ENCODE measurements around the gene RADIL.
A peak's percentile ranks its signal among the peaks of the same experiment; 100 is the strongest.

Gene RADIL

DNA sequence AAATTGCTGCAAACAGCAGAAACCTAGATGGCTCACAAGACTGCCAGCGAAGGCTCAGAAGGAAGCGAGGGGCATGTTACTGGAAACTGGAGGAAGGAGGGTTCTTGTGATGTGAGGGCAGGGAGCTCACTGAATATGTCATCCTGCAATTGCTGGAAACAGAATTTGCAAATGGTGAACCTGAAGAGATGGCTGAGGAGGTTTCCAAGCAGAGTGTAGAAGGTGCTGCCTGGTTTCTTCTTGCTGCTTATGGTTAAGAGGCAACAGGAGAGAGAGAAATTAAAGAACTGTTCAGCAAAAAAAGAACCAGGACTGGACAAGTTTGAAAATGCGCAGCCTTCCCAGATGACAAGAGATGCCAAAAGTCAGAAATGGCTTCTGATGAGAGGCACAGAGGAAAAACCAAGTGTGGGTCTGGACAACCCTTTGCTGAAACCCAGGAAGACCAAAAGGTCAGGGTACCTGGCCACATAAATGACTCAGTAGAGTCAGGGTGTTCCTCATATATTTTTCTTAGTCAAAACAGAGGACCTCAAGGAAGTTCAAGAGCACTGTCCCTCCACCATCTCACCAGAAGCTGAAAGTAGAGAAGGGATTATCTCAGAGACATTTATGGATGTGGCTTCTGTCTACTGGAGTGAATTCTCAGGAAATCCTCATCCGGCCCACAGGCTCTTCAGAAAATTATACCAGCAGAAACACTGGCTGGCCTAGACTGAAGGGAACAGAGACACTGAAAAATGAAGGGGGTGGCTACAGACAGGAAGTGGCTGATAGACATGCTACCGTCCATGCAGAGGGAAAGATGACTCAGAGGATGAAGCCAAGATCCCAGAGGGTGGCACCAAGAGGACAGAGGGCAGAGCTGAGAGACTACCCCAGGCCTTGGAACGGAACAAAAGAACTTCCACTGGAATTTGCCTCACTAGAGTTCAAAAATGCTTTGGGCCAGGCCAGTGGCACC, 31.8 kb downstream of the RADIL start:
- peak; percentile 73 for DNase-seq
- H3K4me3 ChIP-seq (ENCODE audit: low read depth, low read length), result no peak overlapping the region
- TF ChIP-seq, protein P1, sequence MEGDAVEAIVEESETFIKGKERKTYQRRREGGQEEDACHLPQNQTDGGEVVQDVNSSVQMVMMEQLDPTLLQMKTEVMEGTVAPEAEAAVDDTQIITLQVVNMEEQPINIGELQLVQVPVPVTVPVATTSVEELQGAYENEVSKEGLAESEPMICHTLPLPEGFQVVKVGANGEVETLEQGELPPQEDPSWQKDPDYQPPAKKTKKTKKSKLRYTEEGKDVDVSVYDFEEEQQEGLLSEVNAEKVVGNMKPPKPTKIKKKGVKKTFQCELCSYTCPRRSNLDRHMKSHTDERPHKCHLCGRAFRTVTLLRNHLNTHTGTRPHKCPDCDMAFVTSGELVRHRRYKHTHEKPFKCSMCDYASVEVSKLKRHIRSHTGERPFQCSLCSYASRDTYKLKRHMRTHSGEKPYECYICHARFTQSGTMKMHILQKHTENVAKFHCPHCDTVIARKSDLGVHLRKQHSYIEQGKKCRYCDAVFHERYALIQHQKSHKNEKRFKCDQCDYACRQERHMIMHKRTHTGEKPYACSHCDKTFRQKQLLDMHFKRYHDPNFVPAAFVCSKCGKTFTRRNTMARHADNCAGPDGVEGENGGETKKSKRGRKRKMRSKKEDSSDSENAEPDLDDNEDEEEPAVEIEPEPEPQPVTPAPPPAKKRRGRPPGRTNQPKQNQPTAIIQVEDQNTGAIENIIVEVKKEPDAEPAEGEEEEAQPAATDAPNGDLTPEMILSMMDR (IDR thresholded peaks at IDR 0.05; ENCODE audit: low read depth, low read length, missing control alignments), result no peak
- in situ Hi-C loops (cut with HindIII; ENCODE audit: low pct_ligation_motif_present, low sequenced_read_pairs), result no loop called here
- H3K36me3 ChIP-seq (replicated peaks), result no peaks in the 10 kb centered on the region
- no peaks in the 10 kb centered on the region for H3K27me3 ChIP-seq (replicated peaks)
- peak overlapping the region; percentile 59 for H3K27ac ChIP-seq

DNA sequence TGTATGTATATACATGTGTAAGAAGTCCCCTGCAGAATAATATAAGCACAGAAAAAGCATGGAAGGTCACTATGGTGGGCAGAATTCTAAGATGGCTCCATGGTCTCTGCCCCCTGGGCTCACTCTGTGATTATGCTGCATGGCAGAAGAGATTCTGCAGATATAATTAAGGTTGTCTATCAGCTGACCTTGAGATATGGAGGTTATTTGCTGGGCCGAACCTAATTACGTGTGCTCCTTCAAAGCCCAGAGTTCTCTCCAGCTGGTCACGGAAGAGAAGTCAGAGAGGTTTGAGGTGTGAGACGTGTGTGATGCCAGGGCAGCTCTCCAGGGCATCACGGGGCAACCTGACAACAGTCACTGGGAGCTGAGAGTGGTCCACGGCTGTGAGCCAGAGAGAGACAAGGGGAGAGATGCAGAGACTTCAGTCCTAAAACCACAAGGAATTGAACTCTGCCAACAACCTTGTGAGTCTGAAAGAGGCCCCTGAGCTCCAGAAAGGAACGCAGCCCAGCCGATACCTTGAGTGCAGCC, 33.2 kb downstream of the RADIL start:
- no peak overlapping the region for H3K27ac ChIP-seq
- no peak for DNase-seq
- in situ Hi-C loops (cut with HindIII; ENCODE audit: low pct_ligation_motif_present, low sequenced_read_pairs), result no loop called here
- TF ChIP-seq, protein P1 (IDR thresholded peaks at IDR 0.05; ENCODE audit: low read depth, low read length, missing control alignments), result no peak
- no peaks in the 10 kb centered on the region for H3K36me3 ChIP-seq (replicated peaks)
- H3K27me3 ChIP-seq (replicated peaks), result no peaks in the 10 kb centered on the region
- H3K4me3 ChIP-seq (ENCODE audit: low read depth, low read length), result no peak overlapping the region

DNA sequence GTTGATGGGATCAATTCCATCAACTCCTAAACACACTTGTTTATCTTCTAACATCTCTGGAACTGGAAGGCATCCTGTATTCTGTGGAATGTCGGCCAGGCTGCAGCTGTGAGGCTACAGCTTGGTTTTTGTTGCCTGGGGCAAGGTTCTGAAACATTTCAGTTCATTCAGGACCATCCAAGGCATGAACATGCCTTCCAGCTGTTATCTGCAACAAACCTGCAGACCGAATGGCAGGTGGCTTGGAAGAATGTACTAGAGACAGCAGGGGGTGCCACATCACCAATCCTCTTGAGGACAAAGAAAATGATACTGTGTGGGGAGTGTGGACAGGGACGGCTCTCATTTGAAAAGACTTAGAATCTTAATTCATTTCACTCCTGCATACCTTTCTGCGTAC, 34.1 kb downstream of the RADIL start:
- TF ChIP-seq, protein P1 (IDR thresholded peaks at IDR 0.05; ENCODE audit: low read depth, low read length, missing control alignments), result peak; percentile 61
- in situ Hi-C loops (cut with HindIII; ENCODE audit: low pct_ligation_motif_present, low sequenced_read_pairs), result no loop called here
- no peaks in the 10 kb centered on the region for H3K27me3 ChIP-seq (replicated peaks)
- no peak overlapping the region for H3K27ac ChIP-seq
- no peaks in the 10 kb centered on the region for H3K36me3 ChIP-seq (replicated peaks)
- no peak overlapping the region for H3K4me3 ChIP-seq (ENCODE audit: low read depth, low read length)
- peak; percentile 60 for DNase-seq

DNA sequence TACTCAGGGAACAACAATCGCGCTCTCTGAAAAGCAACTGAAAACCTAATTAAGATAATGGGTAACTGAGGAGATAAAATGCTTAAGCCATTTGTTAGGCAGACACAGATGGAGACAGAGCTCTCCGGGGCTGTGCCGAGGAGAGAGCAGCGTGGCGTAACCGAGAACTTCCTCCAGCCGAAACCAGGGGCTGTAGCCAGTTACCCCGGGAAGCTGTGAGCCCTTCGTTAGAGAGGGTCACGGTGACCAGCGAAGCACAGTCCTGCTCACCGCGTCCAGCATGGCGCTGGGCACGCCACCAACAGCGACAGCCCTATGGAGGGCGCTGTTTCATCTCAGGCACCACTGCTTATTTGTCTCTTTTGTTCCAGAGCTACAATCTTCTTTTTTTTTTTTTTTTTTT, 37.8 kb downstream of the RADIL start:
- DNase-seq, result no peak
- TF ChIP-seq, protein P1 (IDR thresholded peaks at IDR 0.05; ENCODE audit: low read depth, low read length, missing control alignments), result peak; percentile 27
- H3K27ac ChIP-seq, result no peak overlapping the region
- no peak overlapping the region for H3K4me3 ChIP-seq (ENCODE audit: low read depth, low read length)
- in situ Hi-C loops (cut with HindIII; ENCODE audit: low pct_ligation_motif_present, low sequenced_read_pairs), result no loop called here
- no peaks in the 10 kb centered on the region for H3K36me3 ChIP-seq (replicated peaks)
- no peaks in the 10 kb centered on the region for H3K27me3 ChIP-seq (replicated peaks)

DNA sequence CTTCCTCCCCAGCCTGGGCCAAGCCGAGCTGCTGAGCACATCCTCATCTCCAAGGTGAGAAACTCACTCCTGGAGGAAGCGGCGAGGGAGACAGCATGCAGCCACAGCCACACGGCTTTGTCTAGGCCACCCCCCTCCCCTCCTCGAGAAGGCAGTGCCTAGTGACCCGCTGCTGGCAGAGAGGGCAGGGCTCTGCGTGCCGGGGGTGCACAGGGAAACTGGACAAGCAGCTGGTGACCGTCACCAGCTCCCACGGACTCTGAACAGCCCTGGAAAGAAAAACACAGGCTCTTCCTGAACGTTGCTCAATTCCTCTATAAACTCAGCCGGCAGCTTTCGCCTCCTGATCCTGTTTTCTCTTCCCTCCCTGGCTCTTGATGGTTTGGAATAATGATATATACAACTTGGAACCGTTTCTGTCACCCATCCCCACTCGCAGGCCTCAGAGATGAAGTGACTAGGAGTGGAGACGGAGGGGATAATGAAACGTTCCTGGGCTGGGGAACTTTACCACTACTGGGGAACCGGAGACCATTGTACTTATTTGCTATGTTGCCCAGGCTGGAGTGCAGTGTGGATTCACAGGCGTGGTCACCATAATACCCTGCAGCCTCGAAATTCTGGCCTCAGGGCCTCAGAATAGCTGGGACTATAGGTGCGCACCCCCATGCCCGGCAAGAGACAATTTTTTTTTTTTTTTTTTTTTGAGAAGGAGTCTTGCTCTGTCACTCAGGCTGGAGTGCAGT, 41.0 kb downstream of the RADIL start:
- TF ChIP-seq, protein P1 (IDR thresholded peaks at IDR 0.05; ENCODE audit: low read depth, low read length, missing control alignments), result no peak
- Histone ChIP-seq H3K27ac (no peak overlapping the region), H3K4me3 (ENCODE audit: low read depth, low read length) (no peak overlapping the region), H3K36me3 (replicated peaks) (no peaks in the 10 kb centered on the region), H3K27me3 (replicated peaks) (no peaks in the 10 kb centered on the region)
- in situ Hi-C loops (cut with HindIII; ENCODE audit: low pct_ligation_motif_present, low sequenced_read_pairs), result no loop called here
- DNase-seq, result no peak

All from brain microvascular endothelial cell (primary cell).